HG02642 (cell line): ENCODE data around the gene MAGI3.

Experiments used
- ATAC-seq: cut with Tn5 transposase; IDR thresholded peaks from one replicate; pipeline ENCODE4 v1.9.1; 2021; ENCODE audit warnings: mild to moderate bottlenecking; ENCODE audit not compliant: unreplicated experiment, poor library complexity

MAGI3 gene

DNA sequence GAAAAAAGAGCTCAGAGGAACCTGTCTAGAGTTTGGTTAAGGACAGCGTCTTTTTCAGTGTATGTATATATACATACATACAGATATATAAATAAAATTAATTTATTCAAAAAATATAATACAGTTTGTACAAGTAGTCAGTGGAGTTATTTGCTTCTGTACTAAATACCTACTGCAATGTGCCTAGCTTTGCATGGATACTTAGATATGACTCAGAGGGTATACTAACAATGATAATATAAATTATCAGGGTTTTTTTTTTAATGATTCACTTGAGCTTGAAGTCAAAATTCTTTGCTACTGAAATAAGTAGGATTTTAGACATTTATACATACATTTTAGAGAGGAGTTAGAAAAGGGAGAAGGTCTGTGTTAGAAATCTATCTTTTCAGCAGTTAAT lies 251.1 kb downstream of the MAGI3 start:
- ATAC-seq: no peak

- no peak for ATAC-seq
Measured at GRCh38 chr1:113647164-113647563, 256.8 kb downstream of the MAGI3 start.

DNA sequence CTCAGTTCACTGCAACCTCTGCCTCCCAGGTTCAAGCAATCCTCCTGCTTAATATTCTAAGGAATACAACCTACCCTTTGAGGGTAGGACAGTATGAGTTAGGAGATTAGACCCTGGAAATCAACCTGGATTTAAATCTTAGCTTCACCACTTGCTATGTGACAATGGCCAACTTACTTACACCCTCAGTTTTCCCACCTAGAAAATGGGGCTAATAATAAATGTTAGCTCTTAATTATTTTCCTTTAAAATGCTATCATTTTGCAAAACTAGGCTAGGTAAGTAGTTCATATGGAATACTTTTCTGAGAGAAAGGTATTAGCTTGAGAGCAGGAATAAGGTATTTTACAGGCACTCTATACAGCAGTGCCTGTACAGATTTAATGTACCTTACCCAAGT lies 258.2 kb downstream of the MAGI3 start:
- no peak for ATAC-seq

DNA sequence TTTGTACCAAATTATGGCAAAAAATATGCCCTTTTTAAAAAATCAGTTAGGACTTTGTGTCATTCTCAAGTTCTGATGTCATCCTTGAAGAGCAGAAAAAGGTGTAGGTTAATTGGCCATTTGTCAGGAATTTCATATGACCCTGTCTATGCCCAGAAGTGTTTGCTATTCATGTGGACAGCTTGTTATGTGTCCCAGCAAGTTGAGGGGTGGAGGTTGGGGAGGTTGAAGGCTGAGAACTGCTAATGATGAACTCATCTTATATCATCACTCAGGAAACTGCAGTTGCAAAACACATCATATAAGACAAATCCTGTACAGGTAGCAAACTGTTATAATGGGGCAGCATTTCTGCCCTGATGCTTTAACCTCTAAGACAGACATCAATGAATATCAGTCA lies 262.5 kb downstream of the MAGI3 start:
- ATAC-seq: no peak

- no peak for ATAC-seq
Measured at GRCh38 chr1:113653741-113654140, 263.4 kb downstream of the MAGI3 start.

DNA sequence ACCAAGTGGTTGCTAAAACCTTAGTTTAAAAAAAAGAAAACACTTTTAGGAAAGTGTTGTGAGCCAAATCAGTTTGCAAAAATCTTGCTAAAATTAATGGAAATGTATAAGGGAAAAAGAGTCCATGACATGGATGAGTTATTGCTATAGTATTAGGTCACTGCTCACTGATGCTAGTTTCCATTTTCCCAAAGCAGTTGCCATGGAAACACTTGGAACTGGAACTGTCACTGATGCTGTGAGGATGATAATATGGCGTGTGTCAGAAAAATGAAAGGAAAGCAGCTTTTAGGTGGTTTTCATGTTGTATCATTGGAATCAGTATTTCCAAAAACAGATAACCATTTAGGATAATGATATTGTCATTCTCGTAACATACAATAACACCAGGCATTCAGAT lies 264.6 kb downstream of the MAGI3 start:
- no peak for ATAC-seq

- ATAC-seq: no peak
Measured at GRCh38 chr1:113657126-113657525, 266.8 kb downstream of the MAGI3 start.

GRCh38 chr1:113657556-113658063 lies 267.3 kb downstream of the MAGI3 start:
- no peak for ATAC-seq

GRCh38 chr1:113659035-113659434 lies 268.7 kb downstream of the MAGI3 start:
- ATAC-seq: no peak

GRCh38 chr1:113659556-113659955 lies 269.2 kb downstream of the MAGI3 start:
- no peak for ATAC-seq

GRCh38 chr1:113660088-113660487 lies 269.8 kb downstream of the MAGI3 start:
- ATAC-seq: no peak

DNA sequence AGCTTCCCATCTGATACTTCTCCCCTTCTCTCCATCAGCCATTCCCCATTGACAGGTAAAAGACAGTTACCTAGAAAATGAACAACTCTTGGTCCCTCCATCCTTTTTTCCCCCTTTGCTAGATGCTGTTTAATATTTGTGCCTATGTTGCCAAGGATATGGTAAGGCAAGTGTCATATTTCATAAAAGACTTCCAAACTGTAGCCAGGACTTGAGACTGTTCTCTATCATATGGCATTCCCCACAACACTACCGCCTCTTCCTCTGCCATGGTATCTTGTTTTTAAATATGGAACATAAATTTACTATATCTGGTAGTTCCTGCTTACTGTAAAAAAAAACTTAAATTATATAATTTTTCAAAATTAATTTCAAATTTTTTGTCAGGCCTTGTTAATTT lies 271.8 kb downstream of the MAGI3 start:
- ATAC-seq: no peak

DNA sequence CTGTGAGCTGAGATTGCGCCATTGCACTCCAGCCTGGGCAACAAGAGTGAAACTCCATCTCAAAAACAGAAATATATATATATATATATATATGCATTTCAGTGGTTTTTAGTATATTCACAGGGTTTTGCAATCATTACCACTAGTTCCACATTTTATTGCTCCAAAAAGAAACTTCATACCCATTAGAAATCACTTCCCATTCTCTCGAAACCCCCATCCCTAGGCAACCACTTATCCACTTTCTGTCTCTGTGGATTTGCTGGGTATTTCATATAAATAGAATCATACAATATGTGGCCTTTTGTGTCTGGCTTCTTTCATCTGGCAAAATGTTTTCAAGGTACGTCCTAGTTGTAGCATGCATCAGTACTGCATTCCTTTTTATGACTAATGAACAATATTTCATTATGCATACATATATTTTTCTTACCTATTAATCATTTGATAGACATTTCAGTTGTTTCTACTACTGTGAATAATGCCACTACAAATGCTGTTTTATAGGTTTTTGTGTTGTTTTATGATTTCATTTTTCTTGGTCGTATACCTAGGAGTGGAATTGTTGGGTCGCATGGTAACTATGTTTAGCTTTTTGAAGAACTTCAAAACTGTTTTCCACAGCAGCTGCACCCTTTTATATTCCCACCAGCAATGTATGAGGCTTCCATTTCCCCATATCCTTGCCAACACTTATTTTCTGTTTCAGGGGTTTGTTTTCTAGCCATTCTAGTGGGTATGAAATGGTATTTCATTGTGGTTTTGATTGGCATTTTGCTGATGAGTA lies 273.0 kb downstream of the MAGI3 start:
- no peak for ATAC-seq

- ATAC-seq: no peak
Measured at GRCh38 chr1:113665071-113665470, 274.8 kb downstream of the MAGI3 start.

GRCh38 chr1:113666126-113666525 lies 275.8 kb downstream of the MAGI3 start:
- no peak for ATAC-seq

- no peak for ATAC-seq
Measured at GRCh38 chr1:113669988-113670387, 279.7 kb downstream of the MAGI3 start.

DNA sequence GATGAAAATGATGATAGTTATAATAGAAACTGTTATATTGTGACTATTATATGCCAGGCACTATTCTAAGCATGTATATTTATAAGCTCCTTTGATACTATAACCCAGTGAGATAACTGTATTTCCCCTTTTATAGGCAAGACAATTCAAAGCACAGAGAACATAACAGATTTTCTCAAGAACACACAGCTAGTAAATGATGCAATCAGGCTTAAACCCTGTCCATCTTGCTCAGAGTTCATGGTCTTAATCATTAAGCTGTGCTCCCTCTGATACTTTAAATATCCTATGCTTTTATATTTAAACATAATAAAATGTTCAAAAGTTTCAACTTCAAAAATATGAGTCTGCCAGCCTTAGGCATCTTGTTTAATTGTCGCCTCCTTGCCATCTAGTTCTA lies 280.3 kb downstream of the MAGI3 start:
- ATAC-seq: no peak

- ATAC-seq: no peak
Measured at GRCh38 chr1:113672491-113672890, 282.2 kb downstream of the MAGI3 start.

GRCh38 chr1:113674591-113674990 lies 284.3 kb downstream of the MAGI3 start:
- no peak for ATAC-seq

DNA sequence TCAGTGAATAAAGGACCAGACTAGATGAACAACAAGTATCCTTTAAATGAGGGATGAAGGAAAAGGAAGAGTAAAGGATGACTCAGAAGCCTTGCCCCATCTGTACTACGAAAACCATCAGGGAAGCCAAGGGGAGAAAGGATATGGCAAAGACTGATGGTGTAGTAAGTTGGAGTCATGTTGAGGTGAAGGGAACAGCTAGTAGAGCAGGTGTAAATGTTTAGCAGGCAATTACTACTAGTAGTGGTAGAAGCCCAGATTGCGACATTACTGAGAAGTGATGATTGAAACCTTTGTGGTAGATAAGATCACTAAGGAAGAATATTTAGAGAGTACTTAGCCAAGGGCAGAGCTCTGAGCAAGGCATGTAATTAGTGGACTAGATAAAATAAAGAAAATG lies 285.0 kb downstream of the MAGI3 start:
- ATAC-seq: no peak

DNA sequence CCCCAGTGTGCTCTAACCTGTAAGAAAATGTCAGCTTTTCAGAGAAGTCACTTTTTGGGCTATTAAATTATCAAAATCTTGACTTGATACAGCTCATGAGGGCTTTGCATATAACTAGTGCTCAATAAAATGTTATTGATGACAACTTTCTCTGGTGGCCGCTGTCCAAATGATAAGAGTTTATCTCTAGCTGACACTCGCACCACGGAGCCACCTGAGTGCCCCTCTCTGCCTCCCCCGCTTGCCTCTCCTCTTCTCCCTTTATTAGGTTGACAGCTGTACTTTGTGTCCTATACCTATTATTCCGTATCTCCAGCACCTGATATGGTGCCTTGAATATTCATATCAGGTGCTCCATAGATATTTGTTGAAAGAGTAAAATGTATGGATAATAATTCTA lies 286.2 kb downstream of the MAGI3 start:
- ATAC-seq: no peak
